SK-N-SH treated with all-trans-retinoic acid at 6 μM for 48 hours (cell line): ENCODE results near the gene MTCH1.
A peak's percentile ranks its signal among the peaks of the same experiment; 100 is the strongest.

Source experiments
- ATAC-seq: fragments of 200-7000 bp; cut with Tn5 transposase; 3 replicates; pipeline ENCODE4 v1.9.1; 2020; ENCODE audit warnings: mild to moderate bottlenecking, moderate library complexity
- CREB5 ChIP-seq: fragments of 250-450 bp; sonication (Bioruptor Pico); IDR thresholded peaks from 2 replicates; pipeline ENCODE4 v1.5.1; 2020; ENCODE audit warnings: low read depth, mild to moderate bottlenecking, moderate library complexity
- CSDC2 ChIP-seq: fragments of 250-450 bp; sonication (Bioruptor Pico); IDR thresholded peaks from 2 replicates; pipeline ENCODE4 v1.5.0; 2020; ENCODE audit warnings: mild to moderate bottlenecking, moderate library complexity
- ESRRG ChIP-seq: fragments of 250-450 bp; sonication (Bioruptor Pico); IDR thresholded peaks from 2 replicates; pipeline ENCODE4 v1.6.1; 2021; ENCODE audit warnings: mild to moderate bottlenecking
- GLIS3 ChIP-seq: fragments of 250-450 bp; sonication (Bioruptor Pico); IDR thresholded peaks from 2 replicates; pipeline ENCODE4 v1.5.0; 2020; ENCODE audit warnings: mild to moderate bottlenecking, moderate library complexity
- ISL1 ChIP-seq: fragments of 250-450 bp; sonication (Bioruptor Pico); IDR thresholded peaks from 2 replicates; pipeline ENCODE4 v2.1.2; 2022; ENCODE audit warnings: mild to moderate bottlenecking, moderate library complexity
- OSR1 ChIP-seq: fragments of 250-450 bp; sonication (Bioruptor Pico); IDR thresholded peaks from 2 replicates; pipeline ENCODE4 v1.8.0; 2022; ENCODE audit warnings: moderate library complexity, mild to moderate bottlenecking, inconsistent platforms
- POU6F1 ChIP-seq: fragments of 250-450 bp; sonication (Bioruptor Pico); IDR thresholded peaks from 2 replicates; pipeline ENCODE4 v1.8.0; 2021; ENCODE audit warnings: low read depth, mild to moderate bottlenecking, moderate library complexity, borderline replicate concordance
- PPARA ChIP-seq: fragments of 250-450 bp; sonication (Bioruptor Pico); IDR thresholded peaks from 2 replicates; pipeline ENCODE4 v1.5.0; 2020; ENCODE audit warnings: mild to moderate bottlenecking, borderline replicate concordance
- SNAI2 ChIP-seq: fragments of 250-450 bp; sonication (Bioruptor Pico); IDR thresholded peaks from 2 replicates; pipeline ENCODE4 v1.5.0; 2020; ENCODE audit warnings: mild to moderate bottlenecking, moderate library complexity
- TCF4 ChIP-seq: fragments of 250-450 bp; sonication (Bioruptor Pico); IDR thresholded peaks from 2 replicates; pipeline ENCODE4 v1.8.0; 2021; ENCODE audit warnings: mild to moderate bottlenecking, moderate library complexity, borderline replicate concordance
- TSHZ2 ChIP-seq: fragments of 250-450 bp; sonication (Bioruptor Pico); IDR thresholded peaks from 2 replicates; pipeline ENCODE4 v1.5.0; 2020; ENCODE audit warnings: mild to moderate bottlenecking, moderate library complexity
- ZFP3 ChIP-seq: fragments of 250-450 bp; sonication (Bioruptor Pico); IDR thresholded peaks from 2 replicates; pipeline ENCODE4 v1.5.0; 2020; ENCODE audit warnings: mild to moderate bottlenecking, moderate library complexity
- ZFP30 ChIP-seq: fragments of 450-650 bp; formaldehyde crosslinking; IDR thresholded peaks from 2 replicates; pipeline ENCODE4 v1.5.0; 2022; ENCODE audit warnings: mild to moderate bottlenecking, moderate library complexity
- ZNF565 ChIP-seq: fragments of 450-650 bp; formaldehyde crosslinking; conservative IDR thresholded peaks from 2 replicates; pipeline ENCODE4 v1.5.0; 2020; ENCODE audit warnings: low read depth, mild to moderate bottlenecking, moderate library complexity
- ZNF70 ChIP-seq: fragments of 450-650 bp; formaldehyde crosslinking; IDR thresholded peaks from 2 replicates; pipeline ENCODE4 v1.5.0; 2020; ENCODE audit warnings: mild to moderate bottlenecking, moderate library complexity
- ZNF8 ChIP-seq: fragments of 450-650 bp; formaldehyde crosslinking; IDR thresholded peaks from 2 replicates; pipeline ENCODE4 v1.5.0; 2020; ENCODE audit warnings: mild to moderate bottlenecking, moderate library complexity
- TF ChIP-seq, protein P1 (sequence below): fragments of 250-450 bp; sonication (Bioruptor Pico); IDR thresholded peaks from 2 replicates; pipeline ENCODE4 v1.8.0; 2020; ENCODE audit warnings: mild to moderate bottlenecking, moderate library complexity, borderline replicate concordance
- TF ChIP-seq, protein P2 (sequence below): fragments of 250-450 bp; sonication (Bioruptor Pico); IDR thresholded peaks from 2 replicates; pipeline ENCODE4 v1.5.1; 2021; ENCODE audit warnings: mild to moderate bottlenecking, moderate library complexity

Gene MTCH1

GRCh38 chr6:36928547-36928918 lies 57.5 kb downstream of the MTCH1 start (continued):
- TF ChIP-seq ESRRG (CRISPR knock-in tag) (no peak), OSR1 (CRISPR knock-in tag) (no peak), ZNF70 (CRISPR knock-in tag) (no peak), ZFP3 (no peak), GLIS3 (CRISPR knock-in tag) (no peak)

DNA sequence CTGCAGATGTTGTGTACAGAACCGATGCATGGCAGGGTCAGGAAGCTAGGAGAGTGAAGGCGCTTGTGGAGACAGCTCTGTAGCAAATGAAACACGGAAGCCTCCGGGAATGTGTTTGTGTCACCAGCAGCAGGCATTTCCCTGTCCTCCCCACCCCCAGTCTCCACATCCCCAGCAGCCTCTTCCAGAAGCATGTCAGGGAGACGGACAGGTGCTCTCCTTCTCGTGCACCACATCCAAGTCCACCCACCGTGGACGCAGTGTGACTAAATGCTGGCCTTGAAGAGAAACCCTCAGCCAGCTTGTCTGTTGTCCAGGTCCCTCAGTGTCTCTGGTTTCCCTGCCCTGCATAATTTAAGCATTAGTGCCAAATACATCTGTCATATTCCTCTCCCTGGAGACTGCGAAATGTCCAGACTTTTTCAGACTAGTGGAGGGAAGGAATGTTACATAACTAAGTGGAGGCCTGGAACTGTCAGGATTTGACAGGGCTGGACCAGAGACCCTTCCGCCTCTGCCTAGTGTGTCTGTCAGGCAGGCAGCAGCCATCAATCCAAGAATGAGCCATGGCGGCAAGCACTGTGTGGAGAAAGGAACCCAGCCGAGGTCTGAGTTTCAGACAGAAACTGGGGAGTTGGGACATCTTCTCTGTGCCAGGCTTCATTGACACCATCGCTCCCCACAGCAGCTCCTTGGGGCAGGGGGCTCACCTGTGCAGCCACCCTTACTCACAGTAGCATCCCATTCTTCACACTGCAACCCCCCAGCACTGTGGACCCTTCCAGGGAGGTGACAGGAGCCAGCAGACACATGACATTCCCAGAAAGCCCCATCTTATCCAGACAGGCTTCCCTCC lies 58.1 kb downstream of the MTCH1 start:
- ATAC-seq, result peak; percentile 50
- no peak for TF ChIP-seq ZFP30
- TF ChIP-seq, all 23 proteins: peak for 0

- TF ChIP-seq ZNF8 (CRISPR knock-in tag) (no peak), SNAI2 (CRISPR knock-in tag) (no peak), ISL1 (CRISPR knock-in tag) (no peak), TCF4 (no peak), POU6F1 (CRISPR knock-in tag) (no peak), ZNF565 (CRISPR knock-in tag) (no peak)
- TF ChIP-seq, protein P1, sequence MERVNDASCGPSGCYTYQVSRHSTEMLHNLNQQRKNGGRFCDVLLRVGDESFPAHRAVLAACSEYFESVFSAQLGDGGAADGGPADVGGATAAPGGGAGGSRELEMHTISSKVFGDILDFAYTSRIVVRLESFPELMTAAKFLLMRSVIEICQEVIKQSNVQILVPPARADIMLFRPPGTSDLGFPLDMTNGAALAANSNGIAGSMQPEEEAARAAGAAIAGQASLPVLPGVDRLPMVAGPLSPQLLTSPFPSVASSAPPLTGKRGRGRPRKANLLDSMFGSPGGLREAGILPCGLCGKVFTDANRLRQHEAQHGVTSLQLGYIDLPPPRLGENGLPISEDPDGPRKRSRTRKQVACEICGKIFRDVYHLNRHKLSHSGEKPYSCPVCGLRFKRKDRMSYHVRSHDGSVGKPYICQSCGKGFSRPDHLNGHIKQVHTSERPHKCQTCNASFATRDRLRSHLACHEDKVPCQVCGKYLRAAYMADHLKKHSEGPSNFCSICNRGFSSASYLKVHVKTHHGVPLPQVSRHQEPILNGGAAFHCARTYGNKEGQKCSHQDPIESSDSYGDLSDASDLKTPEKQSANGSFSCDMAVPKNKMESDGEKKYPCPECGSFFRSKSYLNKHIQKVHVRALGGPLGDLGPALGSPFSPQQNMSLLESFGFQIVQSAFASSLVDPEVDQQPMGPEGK, result no peak
- no peak for ATAC-seq
Observed at GRCh38 chr6:36926708-36927513, 59.1 kb downstream of the MTCH1 start.

DNA sequence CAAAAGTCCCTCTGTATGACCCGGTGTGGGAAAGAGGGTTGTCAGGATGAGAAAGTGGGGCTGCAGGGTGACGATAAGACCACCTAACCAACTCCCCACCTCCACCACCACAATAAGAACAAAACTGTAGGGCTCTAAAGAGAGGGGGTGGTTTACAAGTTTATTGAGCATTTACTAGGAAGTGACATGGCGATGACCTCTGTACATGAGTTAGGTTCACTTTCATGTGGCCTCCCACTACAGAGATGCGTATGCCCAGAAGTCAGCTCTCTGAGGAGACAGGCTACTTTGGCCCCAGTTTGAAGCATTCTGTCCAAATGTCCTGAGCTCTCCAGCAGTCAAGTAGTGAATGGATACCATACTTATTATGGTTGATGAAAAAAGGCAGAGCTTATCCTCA lies 60.2 kb downstream of the MTCH1 start:
- ATAC-seq, result no peak

DNA sequence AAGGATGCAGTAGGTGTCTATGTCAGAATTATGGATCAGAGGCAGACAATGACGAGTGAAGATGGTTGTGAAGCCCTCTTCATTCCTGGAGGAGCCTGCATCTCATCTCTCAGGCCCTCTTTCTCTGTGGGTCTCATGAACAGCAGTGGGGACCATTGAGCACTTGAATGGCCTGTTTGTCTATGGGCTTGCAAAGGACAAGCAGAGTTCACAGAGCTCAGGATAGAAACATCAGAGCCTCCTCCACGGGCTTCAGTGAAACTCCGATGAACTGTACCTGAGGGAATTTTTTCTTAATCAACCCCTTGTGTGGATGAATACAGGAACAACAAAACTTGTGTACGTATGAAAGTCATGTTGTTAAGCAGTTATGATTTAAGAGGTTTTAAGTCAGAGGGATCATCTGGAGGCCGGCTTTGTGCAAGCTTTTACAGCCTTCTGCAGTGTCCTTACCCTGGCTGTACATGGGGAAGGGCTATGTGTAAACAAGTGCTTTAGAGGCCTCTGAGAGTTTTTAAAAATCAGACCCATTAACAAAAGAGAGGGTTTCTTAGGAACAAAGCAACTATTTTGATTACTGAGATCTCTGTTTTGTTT lies 61.1 kb downstream of the MTCH1 start:
- no peak for TF ChIP-seq CREB5 (CRISPR knock-in tag)
- TF ChIP-seq ISL1 (CRISPR knock-in tag), result no peak
- TF ChIP-seq TSHZ2 (CRISPR knock-in tag), result no peak
- TF ChIP-seq CSDC2, result no peak
- TF ChIP-seq, protein P2, sequence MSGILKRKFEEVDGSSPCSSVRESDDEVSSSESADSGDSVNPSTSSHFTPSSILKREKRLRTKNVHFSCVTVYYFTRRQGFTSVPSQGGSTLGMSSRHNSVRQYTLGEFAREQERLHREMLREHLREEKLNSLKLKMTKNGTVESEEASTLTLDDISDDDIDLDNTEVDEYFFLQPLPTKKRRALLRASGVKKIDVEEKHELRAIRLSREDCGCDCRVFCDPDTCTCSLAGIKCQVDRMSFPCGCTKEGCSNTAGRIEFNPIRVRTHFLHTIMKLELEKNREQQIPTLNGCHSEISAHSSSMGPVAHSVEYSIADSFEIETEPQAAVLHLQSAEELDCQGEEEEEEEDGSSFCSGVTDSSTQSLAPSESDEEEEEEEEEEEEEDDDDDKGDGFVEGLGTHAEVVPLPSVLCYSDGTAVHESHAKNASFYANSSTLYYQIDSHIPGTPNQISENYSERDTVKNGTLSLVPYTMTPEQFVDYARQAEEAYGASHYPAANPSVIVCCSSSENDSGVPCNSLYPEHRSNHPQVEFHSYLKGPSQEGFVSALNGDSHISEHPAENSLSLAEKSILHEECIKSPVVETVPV (CRISPR knock-in tag), result no peak
- ATAC-seq, result no peak

More for the DNA sequence above, 60.2 kb downstream of the MTCH1 start:
- TF ChIP-seq PPARA (CRISPR knock-in tag) (no peak), ESRRG (CRISPR knock-in tag) (no peak)
- TF ChIP-seq, all 23 proteins: peak for 0
